HG02678 (cell line): ENCODE results near the gene FLT4.

Experiments used
- ATAC-seq: cut with Tn5 transposase; IDR thresholded peaks from one replicate; pipeline ENCODE4 v1.9.1; 2021; ENCODE audit warnings: mild to moderate bottlenecking, moderate library complexity; ENCODE audit not compliant: unreplicated experiment

The FLT4 gene

GRCh38 chr5:180643191-180643851, 6.1 kb downstream of the FLT4 start:
- no peak for ATAC-seq

- no peak for ATAC-seq
Measured at GRCh38 chr5:180642779-180643178, 6.6 kb downstream of the FLT4 start.

- no peak for ATAC-seq
Measured at GRCh38 chr5:180642181-180642775, 7.1 kb downstream of the FLT4 start.

GRCh38 chr5:180641566-180641900, 7.9 kb downstream of the FLT4 start:
- no peak for ATAC-seq

- no peak for ATAC-seq
Measured at GRCh38 chr5:180640861-180641565, 8.4 kb downstream of the FLT4 start.

DNA sequence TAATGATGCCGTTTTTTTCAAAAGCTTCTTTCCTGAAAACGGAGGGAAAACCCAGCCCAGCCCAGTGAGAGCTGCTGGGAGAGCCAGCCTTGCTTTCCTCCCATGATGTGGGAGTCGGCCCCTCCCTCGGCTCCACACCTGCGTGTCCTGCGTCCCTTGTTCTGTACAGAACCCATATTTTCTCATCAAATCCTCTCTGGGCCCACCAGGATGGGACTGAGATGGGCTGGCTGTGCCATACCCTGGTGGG, 8.9 kb downstream of the FLT4 start:
- no peak for ATAC-seq

DNA sequence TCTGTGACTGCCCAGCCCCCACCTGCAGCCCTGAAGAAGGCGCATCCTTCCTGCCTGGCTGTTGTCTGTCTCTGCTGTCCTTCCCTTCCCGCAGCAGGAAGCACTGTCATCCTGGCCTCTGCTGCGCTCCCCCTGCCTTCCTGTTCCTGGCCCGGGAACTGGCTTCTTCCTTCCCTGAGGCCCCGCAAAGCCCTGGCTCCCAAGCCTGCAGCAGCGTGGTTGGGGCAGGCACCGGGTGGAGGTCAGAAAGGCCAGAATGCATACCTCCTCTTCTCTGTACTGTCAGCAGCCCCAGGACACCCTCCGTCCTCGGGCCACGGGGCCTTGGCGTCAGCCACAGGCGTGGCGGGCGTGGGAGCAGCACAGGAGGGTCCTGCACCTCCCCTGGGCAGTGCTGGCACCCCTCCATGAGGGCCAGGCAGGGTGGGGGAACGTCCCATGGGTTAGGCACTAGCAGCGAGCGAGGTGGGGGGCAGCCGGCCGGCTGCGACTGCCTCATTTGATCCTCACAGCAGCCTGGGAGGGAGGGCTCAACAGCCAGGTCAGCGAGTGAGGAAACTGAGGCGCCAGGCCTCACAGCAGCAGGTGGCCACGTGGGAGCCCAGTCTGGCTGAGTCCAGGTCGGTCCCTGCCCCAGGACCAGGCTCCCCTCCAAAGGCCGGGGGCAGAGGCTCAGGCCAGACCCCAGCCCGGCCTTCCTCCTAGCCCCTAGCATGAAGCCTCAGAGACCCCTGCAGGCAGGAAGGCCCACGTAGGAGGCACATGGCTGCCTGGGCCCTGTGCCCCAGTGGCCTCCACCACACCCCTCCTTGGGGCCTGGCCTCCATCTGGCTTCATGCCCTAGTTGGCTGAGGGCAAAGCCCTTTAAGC, 9.4 kb downstream of the FLT4 start:
- no peak for ATAC-seq

GRCh38 chr5:180639287-180639686, 10.1 kb downstream of the FLT4 start:
- no peak for ATAC-seq

GRCh38 chr5:180637962-180638680, 11.3 kb downstream of the FLT4 start:
- no peak for ATAC-seq

GRCh38 chr5:180636403-180637075, 12.9 kb downstream of the FLT4 start:
- no peak for ATAC-seq

DNA sequence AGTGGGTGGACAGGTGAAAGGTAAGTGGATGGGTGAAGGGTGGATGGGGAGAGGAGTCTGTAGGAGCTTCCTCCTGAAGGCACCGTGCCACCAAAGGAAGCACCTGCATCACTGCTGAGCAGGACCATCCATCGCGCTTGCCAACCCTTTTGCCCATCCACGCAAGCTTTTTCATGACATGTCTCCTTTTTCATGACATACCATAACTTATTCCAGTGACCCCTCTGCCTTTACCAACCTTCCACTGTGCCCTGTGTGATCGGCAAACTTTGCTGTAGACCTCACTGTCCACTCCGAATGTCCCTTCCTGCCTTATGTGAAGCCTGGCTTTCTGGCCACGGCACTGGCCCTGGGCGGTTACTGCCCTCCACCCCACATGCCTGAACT, 13.4 kb downstream of the FLT4 start:
- ATAC-seq: no peak

GRCh38 chr5:180633283-180634177, 15.9 kb downstream of the FLT4 start:
- no peak for ATAC-seq

DNA sequence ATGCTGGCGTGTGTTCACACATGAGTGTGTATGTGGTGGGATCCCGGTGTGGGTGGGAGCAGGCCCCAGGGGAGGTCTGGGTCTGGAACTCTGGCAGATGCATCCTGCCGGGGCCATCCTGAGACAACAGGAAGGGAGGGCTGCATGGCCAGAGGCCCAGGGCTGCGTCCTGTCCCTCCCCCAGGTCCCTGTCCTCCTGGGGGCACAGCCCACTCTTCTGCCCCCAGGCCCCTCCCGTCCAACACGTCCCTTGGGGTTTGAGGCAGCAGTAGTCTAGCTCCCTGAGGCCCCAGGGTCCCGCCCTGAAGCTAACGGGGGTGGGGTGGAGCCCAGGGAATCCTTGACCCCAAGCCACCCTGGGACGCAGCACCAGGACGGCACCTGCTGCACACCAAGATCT, 16.6 kb downstream of the FLT4 start:
- no peak for ATAC-seq

GRCh38 chr5:180631549-180632383, 17.6 kb downstream of the FLT4 start:
- ATAC-seq: no peak

DNA sequence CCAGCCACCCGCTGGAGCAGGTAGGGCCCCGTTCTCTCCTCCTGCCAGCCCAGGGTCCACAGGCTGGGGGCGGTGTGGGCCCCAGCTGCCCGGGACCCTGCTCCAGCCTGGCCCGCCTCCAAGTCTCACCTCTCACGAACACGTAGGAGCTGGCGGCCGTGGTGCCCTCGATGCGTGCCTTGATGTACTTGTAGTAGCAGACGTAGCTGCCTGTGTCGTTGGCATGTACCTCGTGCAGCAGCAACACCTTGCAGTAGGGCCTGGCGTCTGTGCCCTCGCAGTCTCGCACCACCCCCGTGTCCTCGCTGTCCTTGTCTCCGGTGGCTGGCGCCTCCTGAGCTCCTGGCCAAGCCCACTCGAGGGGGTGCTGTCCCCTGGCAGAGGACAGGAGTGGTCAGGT, 19.0 kb downstream of the FLT4 start:
- ATAC-seq: no peak

- ATAC-seq: no peak
Measured at GRCh38 chr5:180629831-180630382, 19.5 kb downstream of the FLT4 start.

GRCh38 chr5:180628827-180629750, 20.3 kb downstream of the FLT4 start:
- ATAC-seq: no peak
